Measurements from ENCODE around the gene PSMG3. TPM values are rescaled to one million over a fixed set of nuclear protein-coding genes. Genes with fewer than 3 reads are reported as not detected.

The PSMG3 gene
- total and polyA plus RNA-seq, 2 experiments from 2014 or later: 28.3 to 84.8 TPM

DNA sequence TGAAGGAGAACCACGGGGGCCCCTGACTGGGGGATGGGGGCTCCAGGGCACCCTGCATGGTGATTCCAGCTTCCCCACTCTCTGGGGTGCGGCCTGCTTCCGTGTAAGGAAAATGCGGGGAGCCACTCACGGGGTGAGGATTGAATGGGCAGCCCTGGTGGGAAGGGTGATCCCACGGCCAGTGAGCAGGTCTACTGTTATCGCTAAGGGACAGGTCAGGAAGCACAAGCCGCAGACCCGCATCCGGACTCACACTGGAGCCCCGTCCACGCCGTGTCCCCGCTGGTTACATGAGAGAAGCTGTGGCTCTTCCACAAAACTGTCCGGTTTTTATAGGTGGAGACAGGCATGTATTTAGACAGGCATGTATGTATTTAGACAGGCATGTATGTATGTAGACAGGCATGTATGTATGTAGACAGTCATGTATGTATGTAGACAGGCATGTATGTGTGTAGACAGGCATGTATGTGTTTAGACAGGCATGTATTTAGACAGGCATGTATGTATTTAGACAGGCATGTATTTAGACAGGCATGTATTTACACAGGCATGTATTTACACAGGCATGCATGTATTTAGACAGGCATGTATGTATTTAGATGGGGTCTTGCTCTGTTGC lies 5.7 kb downstream of the PSMG3 start:
- H3K9me2 ChIP-seq (ENCODE audit: insufficient read depth): no peaks in the 10 kb centered on the region
- peaks cover 22% of the 10 kb centered on the region for H3K4me1 Mint-ChIP-seq
- H3K79me2 ChIP-seq (replicated peaks; ENCODE audit: insufficient read depth): 0 out of 2 replicates have a peak, but pooled peaks cover 3% of the 10 kb centered on the region
- no peaks in the 10 kb centered on the region for H4K20me1 ChIP-seq (replicated peaks; ENCODE audit: insufficient read depth)
- TF ChIP-seq CREB1 (CRISPR knock-in tag; IDR thresholded peaks at IDR 0.05; ENCODE audit: low read depth) (no peak), STAT1 (IDR thresholded peaks at IDR 0.05; ENCODE audit: unreplicated experiment) (no peak), POLR2AphosphoS5 (IDR thresholded peaks at IDR 0.05; ENCODE audit: low read depth) (no peak), EZH2 (IDR thresholded peaks at IDR 0.05; ENCODE audit: low read depth, unreplicated experiment) (no peak), ZNF331 (CRISPR knock-in tag; IDR thresholded peaks at IDR 0.05; ENCODE audit: low read depth) (no peak), JUNB (IDR thresholded peaks at IDR 0.05; ENCODE audit: unreplicated experiment) (no peak), ZNF114 (CRISPR knock-in tag; IDR thresholded peaks at IDR 0.05) (no peak), NANOG (IDR thresholded peaks at IDR 0.05; ENCODE audit: borderline replicate concordance) (no peak), EZH2phosphoT487 (IDR thresholded peaks at IDR 0.05; ENCODE audit: unreplicated experiment) (no peak)
- TF ChIP-seq, protein P1, sequence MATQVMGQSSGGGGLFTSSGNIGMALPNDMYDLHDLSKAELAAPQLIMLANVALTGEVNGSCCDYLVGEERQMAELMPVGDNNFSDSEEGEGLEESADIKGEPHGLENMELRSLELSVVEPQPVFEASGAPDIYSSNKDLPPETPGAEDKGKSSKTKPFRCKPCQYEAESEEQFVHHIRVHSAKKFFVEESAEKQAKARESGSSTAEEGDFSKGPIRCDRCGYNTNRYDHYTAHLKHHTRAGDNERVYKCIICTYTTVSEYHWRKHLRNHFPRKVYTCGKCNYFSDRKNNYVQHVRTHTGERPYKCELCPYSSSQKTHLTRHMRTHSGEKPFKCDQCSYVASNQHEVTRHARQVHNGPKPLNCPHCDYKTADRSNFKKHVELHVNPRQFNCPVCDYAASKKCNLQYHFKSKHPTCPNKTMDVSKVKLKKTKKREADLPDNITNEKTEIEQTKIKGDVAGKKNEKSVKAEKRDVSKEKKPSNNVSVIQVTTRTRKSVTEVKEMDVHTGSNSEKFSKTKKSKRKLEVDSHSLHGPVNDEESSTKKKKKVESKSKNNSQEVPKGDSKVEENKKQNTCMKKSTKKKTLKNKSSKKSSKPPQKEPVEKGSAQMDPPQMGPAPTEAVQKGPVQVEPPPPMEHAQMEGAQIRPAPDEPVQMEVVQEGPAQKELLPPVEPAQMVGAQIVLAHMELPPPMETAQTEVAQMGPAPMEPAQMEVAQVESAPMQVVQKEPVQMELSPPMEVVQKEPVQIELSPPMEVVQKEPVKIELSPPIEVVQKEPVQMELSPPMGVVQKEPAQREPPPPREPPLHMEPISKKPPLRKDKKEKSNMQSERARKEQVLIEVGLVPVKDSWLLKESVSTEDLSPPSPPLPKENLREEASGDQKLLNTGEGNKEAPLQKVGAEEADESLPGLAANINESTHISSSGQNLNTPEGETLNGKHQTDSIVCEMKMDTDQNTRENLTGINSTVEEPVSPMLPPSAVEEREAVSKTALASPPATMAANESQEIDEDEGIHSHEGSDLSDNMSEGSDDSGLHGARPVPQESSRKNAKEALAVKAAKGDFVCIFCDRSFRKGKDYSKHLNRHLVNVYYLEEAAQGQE (IDR thresholded peaks at IDR 0.05; ENCODE audit: unreplicated experiment): no peak
- TF ChIP-seq, protein P2, sequence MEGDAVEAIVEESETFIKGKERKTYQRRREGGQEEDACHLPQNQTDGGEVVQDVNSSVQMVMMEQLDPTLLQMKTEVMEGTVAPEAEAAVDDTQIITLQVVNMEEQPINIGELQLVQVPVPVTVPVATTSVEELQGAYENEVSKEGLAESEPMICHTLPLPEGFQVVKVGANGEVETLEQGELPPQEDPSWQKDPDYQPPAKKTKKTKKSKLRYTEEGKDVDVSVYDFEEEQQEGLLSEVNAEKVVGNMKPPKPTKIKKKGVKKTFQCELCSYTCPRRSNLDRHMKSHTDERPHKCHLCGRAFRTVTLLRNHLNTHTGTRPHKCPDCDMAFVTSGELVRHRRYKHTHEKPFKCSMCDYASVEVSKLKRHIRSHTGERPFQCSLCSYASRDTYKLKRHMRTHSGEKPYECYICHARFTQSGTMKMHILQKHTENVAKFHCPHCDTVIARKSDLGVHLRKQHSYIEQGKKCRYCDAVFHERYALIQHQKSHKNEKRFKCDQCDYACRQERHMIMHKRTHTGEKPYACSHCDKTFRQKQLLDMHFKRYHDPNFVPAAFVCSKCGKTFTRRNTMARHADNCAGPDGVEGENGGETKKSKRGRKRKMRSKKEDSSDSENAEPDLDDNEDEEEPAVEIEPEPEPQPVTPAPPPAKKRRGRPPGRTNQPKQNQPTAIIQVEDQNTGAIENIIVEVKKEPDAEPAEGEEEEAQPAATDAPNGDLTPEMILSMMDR (conservative IDR thresholded peaks at IDR 0.05; ENCODE audit: low read depth in 2 of 2): no peak
- TF ChIP-seq, protein P3, sequence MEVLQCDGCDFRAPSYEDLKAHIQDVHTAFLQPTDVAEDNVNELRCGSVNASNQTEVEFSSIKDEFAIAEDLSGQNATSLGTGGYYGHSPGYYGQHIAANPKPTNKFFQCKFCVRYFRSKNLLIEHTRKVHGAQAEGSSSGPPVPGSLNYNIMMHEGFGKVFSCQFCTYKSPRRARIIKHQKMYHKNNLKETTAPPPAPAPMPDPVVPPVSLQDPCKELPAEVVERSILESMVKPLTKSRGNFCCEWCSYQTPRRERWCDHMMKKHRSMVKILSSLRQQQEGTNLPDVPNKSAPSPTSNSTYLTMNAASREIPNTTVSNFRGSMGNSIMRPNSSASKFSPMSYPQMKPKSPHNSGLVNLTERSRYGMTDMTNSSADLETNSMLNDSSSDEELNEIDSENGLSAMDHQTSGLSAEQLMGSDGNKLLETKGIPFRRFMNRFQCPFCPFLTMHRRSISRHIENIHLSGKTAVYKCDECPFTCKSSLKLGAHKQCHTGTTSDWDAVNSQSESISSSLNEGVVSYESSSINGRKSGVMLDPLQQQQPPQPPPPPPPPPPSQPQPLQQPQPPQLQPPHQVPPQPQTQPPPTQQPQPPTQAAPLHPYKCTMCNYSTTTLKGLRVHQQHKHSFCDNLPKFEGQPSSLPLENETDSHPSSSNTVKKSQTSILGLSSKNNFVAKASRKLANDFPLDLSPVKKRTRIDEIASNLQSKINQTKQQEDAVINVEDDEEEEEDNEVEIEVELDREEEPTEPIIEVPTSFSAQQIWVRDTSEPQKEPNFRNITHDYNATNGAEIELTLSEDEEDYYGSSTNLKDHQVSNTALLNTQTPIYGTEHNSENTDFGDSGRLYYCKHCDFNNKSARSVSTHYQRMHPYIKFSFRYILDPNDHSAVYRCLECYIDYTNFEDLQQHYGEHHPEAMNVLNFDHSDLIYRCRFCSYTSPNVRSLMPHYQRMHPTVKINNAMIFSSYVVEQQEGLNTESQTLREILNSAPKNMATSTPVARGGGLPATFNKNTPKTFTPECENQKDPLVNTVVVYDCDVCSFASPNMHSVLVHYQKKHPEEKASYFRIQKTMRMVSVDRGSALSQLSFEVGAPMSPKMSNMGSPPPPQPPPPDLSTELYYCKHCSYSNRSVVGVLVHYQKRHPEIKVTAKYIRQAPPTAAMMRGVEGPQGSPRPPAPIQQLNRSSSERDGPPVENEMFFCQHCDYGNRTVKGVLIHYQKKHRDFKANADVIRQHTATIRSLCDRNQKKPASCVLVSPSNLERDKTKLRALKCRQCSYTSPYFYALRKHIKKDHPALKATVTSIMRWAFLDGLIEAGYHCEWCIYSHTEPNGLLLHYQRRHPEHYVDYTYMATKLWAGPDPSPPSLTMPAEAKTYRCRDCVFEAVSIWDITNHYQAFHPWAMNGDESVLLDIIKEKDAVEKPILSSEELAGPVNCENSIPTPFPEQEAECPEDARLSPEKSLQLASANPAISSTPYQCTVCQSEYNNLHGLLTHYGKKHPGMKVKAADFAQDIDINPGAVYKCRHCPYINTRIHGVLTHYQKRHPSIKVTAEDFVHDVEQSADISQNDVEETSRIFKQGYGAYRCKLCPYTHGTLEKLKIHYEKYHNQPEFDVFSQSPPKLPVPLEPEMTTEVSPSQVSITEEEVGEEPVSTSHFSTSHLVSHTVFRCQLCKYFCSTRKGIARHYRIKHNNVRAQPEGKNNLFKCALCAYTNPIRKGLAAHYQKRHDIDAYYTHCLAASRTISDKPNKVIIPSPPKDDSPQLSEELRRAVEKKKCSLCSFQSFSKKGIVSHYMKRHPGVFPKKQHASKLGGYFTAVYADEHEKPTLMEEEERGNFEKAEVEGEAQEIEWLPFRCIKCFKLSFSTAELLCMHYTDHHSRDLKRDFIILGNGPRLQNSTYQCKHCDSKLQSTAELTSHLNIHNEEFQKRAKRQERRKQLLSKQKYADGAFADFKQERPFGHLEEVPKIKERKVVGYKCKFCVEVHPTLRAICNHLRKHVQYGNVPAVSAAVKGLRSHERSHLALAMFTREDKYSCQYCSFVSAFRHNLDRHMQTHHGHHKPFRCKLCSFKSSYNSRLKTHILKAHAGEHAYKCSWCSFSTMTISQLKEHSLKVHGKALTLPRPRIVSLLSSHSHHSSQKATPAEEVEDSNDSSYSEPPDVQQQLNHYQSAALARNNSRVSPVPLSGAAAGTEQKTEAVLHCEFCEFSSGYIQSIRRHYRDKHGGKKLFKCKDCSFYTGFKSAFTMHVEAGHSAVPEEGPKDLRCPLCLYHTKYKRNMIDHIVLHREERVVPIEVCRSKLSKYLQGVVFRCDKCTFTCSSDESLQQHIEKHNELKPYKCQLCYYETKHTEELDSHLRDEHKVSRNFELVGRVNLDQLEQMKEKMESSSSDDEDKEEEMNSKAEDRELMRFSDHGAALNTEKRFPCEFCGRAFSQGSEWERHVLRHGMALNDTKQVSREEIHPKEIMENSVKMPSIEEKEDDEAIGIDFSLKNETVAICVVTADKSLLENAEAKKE (CRISPR knock-in tag; IDR thresholded peaks at IDR 0.05): no peak
- TF ChIP-seq, protein P4, sequence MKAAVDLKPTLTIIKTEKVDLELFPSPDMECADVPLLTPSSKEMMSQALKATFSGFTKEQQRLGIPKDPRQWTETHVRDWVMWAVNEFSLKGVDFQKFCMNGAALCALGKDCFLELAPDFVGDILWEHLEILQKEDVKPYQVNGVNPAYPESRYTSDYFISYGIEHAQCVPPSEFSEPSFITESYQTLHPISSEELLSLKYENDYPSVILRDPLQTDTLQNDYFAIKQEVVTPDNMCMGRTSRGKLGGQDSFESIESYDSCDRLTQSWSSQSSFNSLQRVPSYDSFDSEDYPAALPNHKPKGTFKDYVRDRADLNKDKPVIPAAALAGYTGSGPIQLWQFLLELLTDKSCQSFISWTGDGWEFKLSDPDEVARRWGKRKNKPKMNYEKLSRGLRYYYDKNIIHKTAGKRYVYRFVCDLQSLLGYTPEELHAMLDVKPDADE (IDR thresholded peaks at IDR 0.05): no peak
- no peaks in the 10 kb centered on the region for H3K36me3 ChIP-seq (ENCODE audit: insufficient read depth)
- peaks cover 37% of the 10 kb centered on the region for H3K36me3 Mint-ChIP-seq (ENCODE audit: low read depth)
- ATAC-seq (no peak), DNase-seq (ENCODE audit: low spot score) (no peak)
- H3K4me1 ChIP-seq (ENCODE audit: insufficient read depth): no peaks in the 10 kb centered on the region
- H2AFZ ChIP-seq: no peak overlapping the region
- no peak overlapping the region for H3K4me2 ChIP-seq
- no peaks in the 10 kb centered on the region for H3F3A ChIP-seq (replicated peaks; ENCODE audit: low read depth)
- no peaks in the 10 kb centered on the region for H3K27me3 ChIP-seq (ENCODE audit: insufficient read depth)
- peaks cover 1% of the 10 kb centered on the region for H3K27me3 Mint-ChIP-seq (ENCODE audit: insufficient read depth, low read depth, poor library complexity)
- H3K27ac Mint-ChIP-seq: no peak overlapping the region
- no peak overlapping the region for H3K27ac ChIP-seq (ENCODE audit: low read depth)
- no peak overlapping the region for H3K4me3 Mint-ChIP-seq
- no peak overlapping the region for H3K4me3 ChIP-seq
- H3K9me3 Mint-ChIP-seq: no peaks in the 10 kb centered on the region
